Superior temporal gyrus (tissue), 1 donor: Measurements from ENCODE around the gene DOK6.
"Not testable (repeated sequence)": the region's sequence is repeated elsewhere in the genome, so short reads cannot be mapped to it uniquely, and the experiment has no call there.

Experiments
- DNase-seq: peaks from one replicate; pipeline ENCODE4 v3.0.0-alpha.2; 2016; ENCODE audit errors: extremely low spot score

Gene DOK6

GRCh38 chr18:69870736-69871135, 470.0 kb downstream of the DOK6 start:
- DNase-seq: no peak

DNA sequence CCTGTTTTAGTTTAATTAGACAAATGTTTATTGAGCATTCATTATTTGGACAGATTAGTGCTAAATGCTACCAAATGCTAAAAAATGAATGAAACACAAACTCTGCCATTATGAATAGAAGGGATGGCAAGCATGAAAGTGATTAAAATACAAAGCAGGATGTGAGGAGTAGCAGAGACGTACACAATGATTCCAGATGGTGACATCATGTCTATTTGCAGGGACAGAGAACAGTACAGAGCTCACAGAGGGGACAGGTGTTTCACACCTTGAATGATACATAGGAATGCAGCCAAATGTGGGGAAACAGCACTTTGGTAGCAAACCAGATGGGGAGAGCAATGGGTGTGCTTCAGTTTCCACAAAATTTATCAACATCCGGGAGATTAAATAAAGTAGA, 470.7 kb downstream of the DOK6 start:
- no peak for DNase-seq

DNA sequence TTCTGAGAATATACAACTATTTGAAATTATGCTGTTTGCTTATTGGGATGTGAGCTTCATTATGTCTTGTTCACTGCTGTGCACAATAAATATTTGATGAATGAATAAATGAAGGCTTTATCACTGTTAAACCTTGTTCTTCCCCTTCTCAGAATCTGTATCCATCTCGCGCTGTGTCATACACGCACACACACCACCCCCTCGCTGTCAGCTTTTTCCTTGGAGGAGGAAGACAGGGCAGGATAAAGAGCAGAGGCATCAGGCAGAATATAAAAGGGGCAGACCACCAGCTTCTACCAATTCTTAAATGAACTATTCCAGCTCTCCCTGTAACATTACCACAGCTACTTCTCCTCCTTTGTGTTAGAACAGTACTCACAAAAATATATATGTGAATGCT, 472.0 kb downstream of the DOK6 start:
- DNase-seq: no peak

DNA sequence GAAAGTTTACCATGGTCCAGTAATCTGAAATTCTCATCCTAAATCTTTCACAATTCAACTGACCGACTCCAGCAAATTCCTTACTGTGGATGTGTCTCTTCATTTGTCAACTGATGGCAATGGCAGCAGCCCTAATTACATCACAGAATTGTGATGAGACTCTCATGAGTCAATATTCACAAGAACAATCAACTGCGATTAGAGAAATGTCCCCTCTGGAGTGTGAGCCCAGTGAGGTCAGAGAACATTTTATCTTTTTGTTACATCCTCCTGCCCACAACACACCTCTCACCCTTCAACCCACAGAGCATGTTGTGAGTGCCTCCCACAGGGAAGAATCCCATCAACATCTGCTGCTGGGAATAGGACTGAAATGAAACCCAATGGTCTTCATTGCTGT, 473.4 kb downstream of the DOK6 start:
- DNase-seq: no peak

DNA sequence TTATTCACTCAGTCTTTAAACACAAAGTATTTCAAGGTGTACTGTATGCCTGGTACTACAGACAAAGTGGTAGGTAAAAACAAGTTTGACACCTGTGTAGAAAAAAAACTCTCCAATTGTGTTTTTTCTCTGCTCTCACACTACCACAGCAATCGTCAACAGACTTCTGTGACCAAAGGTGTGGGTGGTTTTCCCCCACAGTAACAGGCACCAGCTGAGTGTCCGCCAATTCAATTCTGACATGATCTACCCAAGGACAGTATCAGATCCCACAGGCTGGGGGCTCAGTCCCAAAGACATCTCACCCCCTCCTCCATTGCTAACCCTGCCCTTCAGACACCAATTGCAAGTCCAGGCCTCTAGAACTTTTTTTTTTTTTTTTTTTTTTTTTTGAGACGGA, 475.8 kb downstream of the DOK6 start:
- no peak for DNase-seq

DNA sequence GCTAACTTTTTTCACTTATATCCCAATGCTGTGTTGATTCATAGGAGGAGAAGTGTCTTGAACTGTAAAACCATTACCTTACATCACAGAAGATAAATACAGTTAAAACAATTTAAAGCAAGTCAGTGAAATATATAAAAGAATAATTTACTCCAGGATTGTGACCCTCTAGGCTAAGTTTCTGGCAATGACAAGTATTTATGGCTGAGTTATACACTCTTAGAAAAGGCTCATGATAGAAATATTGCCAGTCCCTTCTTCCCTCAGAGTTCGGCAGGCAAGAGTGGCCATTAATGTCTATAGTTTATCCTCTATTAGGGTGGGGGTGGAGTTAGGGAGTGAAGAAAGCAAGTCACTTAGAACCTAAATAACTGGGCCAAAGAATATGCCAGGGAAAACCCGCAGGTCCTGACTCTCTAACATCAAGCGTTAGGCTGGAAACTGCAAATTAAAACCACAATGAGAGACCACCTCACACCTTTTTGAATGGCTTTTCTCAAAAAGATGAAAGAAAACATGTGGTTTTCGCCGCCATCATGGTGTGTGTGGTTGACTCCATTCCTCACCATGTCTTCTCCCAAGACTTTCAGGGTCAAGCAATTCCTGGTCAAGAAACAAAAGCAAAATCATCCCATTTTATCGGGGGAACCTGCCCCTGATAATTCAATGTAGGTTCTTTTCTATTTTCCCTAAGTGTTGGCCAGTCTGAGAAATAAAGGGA, 477.7 kb downstream of the DOK6 start:
- DNase-seq: no peak

GRCh38 chr18:69879051-69879450, 478.4 kb downstream of the DOK6 start:
- not testable (repeated sequence) for DNase-seq

DNA sequence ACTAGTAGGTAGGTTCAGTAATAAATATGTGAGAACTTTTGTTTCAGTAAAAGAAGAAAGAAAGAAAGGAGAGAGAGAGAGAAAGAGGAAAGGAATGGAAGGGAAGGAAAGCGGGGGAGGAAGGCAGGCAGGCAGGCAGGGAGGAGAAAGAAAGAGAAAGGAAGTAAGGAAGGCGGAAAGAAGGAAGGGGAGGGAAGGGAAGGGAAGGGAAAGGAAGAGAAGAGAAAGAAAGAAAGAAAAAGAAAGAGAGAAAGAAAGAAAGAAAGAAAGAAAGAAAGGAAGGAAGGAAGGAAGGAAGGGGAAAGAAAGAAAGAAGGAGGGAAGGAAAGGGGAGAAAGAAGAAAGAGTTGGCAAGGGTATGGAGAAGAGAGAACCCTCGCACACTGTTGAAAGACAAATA, 479.4 kb downstream of the DOK6 start:
- no peak for DNase-seq

- DNase-seq: no peak
These were observed 482.4 kb downstream of the DOK6 start for GRCh38 chr18:69882965-69883668.

GRCh38 chr18:69883781-69884180, 483.1 kb downstream of the DOK6 start:
- DNase-seq: no peak

DNA sequence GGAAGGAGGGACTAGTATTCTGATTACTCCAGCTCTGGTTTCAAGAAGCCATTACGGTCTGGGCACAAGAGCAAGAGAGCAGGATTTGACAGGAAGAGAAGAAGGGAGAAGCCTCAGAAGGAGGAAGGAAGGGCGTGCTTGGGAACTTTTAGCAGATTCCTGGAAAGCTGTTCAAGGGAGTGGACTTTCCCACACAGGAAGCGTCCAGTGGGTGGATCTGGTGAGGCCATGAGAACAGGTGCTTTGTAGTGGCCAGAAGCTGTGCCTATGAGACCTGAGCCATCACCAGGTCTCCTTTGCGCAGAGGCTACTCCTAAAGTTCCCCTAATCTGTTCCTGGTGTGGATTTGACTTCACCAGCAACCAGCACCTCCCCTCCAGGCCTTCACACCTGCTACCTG, 484.7 kb downstream of the DOK6 start:
- no peak for DNase-seq

DNA sequence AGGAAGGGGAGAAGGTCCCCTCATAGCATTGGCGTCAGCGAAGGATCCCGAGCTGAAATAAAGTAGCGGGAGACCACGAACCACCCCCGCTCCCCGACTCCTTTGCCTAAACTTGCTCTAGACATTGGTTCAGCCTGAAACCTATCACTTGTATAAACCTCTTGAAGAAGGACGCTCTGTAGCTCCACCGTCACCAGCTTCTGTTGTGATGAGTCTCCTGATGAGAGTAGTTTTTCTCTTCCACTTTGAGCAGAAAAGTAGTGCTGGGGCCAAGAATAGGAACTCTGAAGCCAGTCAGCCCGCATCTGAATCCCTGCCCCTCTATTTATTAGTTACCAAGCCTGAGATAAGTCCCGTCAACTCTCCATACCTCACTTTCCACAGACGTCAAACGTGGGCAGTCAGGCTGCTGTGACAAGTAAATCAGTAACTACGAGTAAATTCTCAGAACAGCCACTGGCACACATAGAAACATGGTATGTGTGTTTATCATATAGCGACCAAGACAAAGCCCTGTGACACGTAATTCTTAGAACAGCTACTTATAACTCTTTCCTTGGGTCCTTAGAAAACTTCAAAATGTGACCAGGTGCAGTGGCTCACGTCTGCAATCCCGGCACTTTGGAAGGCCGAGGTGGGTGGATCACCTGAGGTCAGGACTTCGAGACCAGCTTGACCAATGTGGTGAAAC, 485.3 kb downstream of the DOK6 start:
- no peak for DNase-seq

GRCh38 chr18:69887256-69887655, 486.6 kb downstream of the DOK6 start:
- DNase-seq: no peak

DNA sequence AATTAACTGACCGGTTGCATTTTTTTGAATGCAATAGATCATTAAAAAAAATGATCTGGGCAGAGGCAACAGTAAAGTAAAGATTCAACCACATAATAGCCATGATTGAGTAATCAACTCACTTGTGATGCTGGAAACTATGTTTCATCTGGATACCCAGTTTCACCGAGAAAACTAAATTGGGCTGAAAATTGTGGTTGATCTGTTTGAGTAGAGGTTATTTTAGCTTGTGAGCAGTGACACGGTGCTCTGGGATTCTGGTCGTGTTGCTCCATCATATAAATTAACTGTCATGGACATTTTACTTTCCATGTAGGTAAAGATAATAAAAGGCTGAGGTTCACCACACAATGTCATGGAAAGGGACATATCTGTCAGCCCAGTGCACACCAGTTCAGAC, 488.3 kb downstream of the DOK6 start:
- no peak for DNase-seq

GRCh38 chr18:69890558-69890957, 489.9 kb downstream of the DOK6 start:
- DNase-seq: no peak

DNA sequence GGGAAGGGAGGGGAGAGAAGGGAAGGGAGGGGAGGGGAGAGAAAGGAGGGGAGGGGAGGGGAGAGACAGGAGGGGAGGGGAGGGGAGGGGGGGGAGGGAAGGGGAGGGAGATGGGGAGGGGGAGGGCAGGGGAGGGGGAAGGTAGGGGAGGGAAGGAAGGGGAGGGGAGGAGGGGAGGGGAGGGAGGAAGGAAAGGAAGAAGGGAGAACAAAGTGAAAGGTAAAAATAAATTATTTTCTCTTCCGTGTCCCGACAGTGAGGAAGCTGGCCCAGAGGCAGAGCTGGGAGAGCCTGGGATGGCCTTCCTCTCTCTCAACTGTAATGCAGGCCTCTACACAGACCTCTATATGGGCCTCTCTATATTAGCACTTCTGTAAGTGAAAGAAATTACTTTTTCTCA, 493.8 kb downstream of the DOK6 start:
- no peak for DNase-seq

DNA sequence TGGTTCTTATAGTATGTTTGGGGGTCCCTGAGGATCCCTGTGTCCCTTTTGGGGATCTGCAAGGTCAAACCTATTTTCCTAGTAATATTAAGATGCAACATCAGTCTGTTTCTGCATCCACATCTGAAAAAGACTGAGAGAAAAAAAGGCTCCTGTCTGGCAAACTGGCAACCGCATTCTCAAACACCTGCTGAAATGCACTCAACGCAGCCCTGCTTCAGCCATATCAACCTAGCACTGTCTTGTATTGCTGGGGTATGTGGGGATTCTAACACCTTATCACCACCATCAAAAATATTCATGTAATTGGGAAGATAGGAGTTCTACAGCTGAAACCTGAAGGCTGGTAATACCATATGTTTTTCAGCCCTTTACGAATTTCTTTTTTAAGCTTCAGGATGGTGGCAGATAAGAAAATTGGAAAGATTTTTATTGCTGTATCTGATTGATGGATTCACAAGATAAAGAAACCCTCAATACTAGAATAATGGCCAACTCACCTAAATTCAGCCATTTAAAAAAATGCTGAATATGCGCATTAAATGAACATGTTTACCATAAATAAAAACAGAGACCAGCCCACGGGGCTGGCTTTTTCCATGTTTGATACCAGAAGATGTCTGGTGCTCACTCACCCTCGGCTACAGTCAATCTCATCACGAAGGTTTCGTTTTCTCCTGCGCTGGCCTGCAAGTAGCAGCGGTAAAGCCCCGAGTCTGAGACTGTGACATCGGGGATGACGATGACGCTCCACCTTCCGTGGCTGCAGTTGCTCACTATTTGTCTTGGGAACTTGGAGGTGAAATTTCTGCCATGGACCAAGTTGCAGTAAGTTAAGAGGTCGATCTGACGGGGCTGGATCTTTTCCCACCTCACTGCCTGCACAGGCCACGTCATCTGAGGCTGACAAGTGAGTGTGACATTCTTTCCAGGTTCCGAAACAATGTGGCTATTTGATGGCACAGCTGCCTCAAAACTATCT, 494.7 kb downstream of the DOK6 start:
- no peak for DNase-seq

- DNase-seq: no peak
These were observed 496.9 kb downstream of the DOK6 start for GRCh38 chr18:69897397-69898108.

DNA sequence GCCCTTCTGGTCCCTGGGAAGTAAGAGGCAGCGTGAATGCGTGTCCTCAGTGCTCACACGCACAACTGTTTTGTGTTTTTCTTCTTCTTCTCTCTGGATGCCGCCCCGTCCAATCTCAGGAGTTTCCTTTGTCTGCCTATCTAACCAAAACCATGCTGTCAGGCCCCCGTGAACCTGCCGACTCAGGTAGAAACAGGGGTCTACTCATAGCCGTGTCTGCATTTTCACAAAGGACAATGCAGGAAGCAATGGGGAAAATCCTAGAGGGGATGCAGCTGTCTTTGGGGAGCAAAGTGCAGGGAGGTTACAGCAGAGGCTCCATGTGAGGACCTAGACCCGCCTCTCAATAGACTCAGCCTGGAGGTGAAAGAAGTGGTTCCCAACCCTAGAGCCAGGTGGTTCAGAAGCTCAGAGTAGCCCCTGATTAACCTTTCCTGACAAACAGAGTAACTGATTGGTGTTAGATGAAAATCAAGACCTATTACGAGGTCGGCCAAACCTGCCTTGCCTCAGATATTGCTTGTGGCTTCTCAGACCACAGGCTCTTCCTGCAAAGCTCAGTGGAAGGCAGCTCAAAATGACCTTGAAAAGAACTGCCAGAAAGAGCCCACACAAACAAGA, 497.7 kb downstream of the DOK6 start:
- no peak for DNase-seq
